ENCODE data around the gene RIMS4.

The RIMS4 gene

GRCh38 chr20:44796311-44796710 is 14.0 kb downstream of the RIMS4 start:
- DNase-seq (ENCODE audit: low read depth in 3 of 3), result no peak

DNA sequence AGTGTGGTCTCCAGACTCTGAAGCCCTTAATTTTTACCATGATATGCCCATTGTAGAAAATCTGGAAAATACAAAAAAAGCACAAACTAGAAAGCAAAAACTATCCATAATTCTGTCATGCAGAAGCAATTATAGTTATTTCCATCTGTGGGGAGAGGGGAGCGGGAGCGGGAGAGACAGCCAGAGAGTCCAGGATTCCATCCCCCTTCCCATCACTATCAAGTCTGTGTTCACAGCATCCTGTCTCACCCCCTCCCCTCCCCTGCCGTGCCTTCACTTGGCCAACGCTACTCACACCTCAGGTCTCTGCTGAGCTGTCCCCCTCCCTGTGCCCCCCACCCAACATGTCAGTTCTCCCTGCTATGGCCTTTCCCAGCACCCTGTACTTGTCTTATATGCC is 14.5 kb downstream of the RIMS4 start:
- DNase-seq (ENCODE audit: low read depth in 3 of 3), result no peak

DNA sequence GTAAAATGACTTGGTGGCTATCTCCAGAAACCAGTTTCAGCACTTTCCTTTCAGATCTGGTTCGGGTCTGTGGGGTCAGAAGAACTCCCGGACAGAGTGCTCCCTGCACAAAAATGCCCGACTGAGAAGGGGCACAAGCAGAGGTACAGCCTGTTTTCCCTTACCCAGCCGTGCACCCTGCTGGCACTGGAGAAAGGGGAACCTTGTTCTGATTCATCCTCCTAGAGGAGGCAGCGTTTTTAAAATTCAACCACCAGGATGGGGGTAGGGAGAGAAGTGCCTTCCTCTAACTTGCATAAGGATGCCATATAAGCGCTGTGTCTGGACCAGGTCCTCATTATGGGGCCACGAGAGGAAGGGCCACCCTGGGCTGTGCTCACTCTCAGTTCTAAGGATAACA is 17.6 kb downstream of the RIMS4 start:
- no peak for DNase-seq (ENCODE audit: low read depth in 3 of 3)

- DNase-seq (ENCODE audit: low read depth in 3 of 3), result no peak
Observed at GRCh38 chr20:44790638-44791393, 19.5 kb downstream of the RIMS4 start.

DNA sequence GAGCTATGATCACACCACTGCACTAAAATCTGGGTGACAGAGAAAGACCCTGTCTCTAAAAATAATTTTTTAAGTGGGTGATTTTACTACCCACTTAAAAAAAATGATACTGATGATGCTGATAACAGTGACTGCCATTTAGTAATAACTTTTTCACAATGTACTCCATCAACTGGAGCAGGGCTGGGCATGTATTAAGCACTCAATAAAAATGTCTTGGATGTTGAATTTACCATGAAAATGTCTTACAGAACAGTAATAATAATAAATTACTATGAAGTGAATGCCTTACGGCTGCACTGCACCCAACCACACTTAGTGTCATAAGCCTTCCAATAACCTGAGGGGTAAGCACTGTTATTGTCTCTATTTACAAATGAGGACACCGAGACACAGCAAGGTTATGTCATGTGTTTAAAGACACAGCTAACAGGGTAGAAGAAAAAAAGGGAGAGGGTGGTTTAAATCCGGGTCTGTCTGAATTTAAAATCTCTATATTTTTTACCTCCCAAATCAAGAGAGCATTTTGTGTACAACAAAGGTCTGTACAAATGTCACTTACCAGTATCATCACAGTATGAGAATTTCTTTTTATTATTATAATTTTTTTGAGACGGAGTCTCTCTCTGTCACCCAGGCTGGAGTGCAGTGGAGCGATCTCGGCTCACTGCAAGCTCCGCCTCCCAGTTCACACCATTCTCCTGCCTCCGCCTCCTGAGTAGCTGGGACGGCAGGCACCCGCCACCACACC is 21.5 kb downstream of the RIMS4 start:
- no peak for DNase-seq (ENCODE audit: low read depth in 3 of 3)

DNA sequence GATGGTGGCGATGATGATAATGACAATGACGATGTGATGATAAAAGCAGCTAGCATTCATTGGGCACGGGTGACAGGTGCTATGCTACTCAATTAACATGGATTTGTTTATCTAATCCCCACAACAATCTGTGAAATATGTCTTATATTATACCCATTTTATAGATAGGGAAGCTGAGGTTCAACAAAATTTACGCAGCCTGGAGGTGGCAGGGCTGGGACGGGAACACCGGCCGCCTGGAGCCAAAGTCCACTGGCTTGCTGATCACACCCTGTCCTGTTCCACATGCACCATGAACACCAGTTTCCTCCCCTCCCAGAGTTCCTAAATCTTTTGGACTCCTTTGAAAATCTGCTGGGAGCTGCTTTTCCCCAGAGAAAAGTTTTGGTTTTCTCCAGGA is 23.0 kb downstream of the RIMS4 start:
- DNase-seq (ENCODE audit: low read depth in 3 of 3), result no peak

DNA sequence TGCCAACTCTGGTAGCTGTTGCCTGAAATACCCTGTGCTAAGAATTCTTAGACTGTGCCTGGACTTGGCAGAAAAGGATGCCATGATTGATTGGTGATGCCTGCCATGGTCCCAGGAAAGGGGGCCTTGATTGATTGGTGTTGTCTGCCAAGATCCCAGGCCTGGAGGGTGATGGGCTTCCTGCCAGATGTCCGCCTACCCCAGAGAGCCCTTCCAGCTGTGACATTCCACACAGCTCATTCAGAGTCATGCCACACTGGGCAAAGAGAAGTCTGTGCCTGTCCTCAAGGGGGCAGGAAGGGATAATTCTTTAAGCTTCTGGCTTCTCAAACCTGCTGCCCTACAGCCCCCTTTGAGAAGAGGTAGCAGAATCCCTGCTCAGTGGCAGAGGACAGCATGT is 24.6 kb downstream of the RIMS4 start:
- no peak for DNase-seq (ENCODE audit: low read depth in 3 of 3)

- no peak for DNase-seq (ENCODE audit: low read depth in 3 of 3)
Observed at GRCh38 chr20:44784688-44785087, 25.7 kb downstream of the RIMS4 start.

GRCh38 chr20:44781791-44782190 is 28.6 kb downstream of the RIMS4 start:
- DNase-seq (ENCODE audit: low read depth in 3 of 3), result no peak

DNA sequence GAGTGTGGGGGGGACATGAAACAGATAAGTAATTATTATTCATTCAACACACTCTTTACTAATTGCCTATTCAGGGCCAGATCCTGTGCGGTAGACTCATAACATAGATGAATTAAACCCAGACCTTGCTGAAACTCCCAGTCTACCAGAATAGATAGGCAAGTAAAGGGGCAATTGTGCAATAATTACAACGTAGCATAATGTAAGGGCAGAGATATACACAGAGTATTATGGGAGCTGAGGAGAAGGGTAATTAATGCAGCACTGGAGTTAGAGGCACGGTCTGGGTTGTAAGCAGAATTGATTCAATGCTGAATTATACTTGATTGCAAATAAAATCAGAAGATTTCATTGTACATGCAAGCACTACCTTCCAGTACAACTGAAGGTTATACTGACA is 29.2 kb downstream of the RIMS4 start:
- no peak for DNase-seq (ENCODE audit: low read depth in 3 of 3)

GRCh38 chr20:44780226-44780625 is 30.1 kb downstream of the RIMS4 start:
- peak in 2 of 3 experiments; percentile 13 to 26 for DNase-seq (ENCODE audit: low read depth in 3 of 3)

- DNase-seq (ENCODE audit: low read depth in 3 of 3), result no peak
Observed at GRCh38 chr20:44776980-44777379, 33.4 kb downstream of the RIMS4 start.

GRCh38 chr20:44773070-44773829 is 37.1 kb downstream of the RIMS4 start:
- no peak for DNase-seq (ENCODE audit: low read depth in 3 of 3)

GRCh38 chr20:44772636-44773035 is 37.7 kb downstream of the RIMS4 start:
- no peak for DNase-seq (ENCODE audit: low read depth in 3 of 3)

GRCh38 chr20:44771172-44771535 is 39.2 kb downstream of the RIMS4 start:
- DNase-seq (ENCODE audit: low read depth in 3 of 3), result no peak

DNA sequence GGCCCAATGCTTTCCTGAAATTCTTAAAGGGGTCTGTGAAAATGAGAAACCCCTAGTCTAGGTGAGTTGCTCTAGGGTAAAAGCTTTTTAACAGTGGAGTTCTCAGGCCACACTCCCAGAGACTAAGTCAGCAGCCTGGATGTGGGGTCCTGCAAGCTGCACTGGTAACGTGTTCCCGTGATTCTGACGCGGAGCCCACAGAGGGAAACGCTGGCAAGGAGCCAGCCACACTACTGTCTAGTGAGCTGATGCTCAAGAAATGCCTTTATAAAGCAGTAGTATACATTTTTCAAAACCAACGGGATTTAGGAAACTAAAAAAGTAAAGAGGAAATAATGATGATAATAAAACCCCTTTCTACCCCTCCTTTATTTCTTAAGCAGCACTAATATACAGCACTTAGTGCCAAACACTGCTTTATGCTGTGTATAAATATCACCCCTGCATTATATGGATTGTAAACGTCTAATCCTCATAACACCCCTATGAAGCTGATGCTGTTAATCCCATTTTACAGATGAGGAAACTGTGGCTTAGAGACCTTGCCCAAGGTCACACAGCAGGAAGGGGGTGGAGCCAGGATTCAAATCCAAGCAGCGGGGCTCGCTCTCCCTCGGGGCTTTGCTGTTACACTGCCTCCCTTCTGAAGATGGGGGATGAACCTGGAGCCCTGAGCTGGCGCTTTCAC is 39.7 kb downstream of the RIMS4 start:
- no peak for DNase-seq (ENCODE audit: low read depth in 3 of 3)

GRCh38 chr20:44769481-44769863 is 40.9 kb downstream of the RIMS4 start:
- no peak for DNase-seq (ENCODE audit: low read depth in 3 of 3)

- DNase-seq (ENCODE audit: low read depth in 3 of 3), result no peak
Observed at GRCh38 chr20:44768854-44769480, 41.4 kb downstream of the RIMS4 start.

DNA sequence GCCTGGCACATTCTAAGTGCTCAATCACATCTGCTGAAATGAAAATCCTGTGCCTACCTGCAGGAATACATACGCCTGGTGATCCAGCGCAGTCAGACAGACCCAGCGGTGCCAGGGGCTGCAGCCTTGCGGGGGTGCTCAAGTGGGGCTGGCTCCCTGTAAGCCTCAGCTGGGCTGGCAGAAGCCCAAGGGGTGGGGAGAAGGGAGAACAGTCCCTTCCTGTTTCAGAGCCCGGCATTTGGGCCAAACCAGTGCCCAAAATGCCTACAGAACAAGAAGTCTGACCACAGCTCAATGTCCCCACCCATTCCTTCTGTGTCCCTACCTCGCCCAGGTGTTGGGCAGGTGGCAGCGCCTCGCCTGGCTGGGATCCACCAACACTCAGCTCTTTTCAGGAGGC is 42.1 kb downstream of the RIMS4 start:
- DNase-seq (ENCODE audit: low read depth in 3 of 3), result no peak

DNA sequence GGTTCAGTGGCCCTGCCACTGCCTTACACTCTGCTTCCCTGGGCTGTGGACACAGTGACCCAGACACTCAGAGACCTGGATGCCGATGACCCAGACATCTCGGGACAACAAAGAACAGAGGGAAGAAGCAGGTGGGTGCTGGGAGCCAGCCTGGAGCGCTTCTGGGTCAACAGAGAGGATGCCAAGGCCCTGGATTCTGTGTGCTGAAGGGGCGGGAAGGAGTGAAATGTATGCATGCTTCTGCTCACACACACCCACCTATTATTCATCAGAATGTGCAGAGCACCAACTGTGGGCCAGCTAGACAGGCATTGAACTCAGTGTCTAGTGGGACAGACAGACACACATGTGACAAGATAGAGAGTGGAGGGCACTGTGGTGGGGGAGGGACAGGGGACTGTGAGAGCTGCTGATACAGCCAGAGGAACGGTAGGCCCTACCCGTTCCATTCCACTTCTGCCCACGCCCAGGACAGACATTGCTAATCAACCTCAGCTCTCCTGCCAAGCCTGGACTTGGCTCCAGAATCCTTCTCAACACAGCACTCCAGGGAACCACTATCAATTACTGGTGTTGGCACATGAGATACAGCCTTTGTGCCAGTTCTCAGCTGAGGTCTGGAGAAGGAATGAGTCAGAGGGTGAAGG is 44.5 kb downstream of the RIMS4 start:
- no peak for DNase-seq (ENCODE audit: low read depth in 3 of 3)

- DNase-seq (ENCODE audit: low read depth in 3 of 3), result no peak
Observed at GRCh38 chr20:44765091-44765490, 45.3 kb downstream of the RIMS4 start.
